CD14-positive monocyte (primary cell): ENCODE data around the gene ELFN1. TPM values are rescaled to one million over a fixed set of nuclear protein-coding genes. Genes with fewer than 3 reads are reported as not detected.

Experiments used
- DNase-seq, 3 donors: peaks; one replicate each; pipeline ENCODE4 v3.0.0-alpha.2; 2011 to 2022
- H2AFZ ChIP-seq: 2 replicates; pipeline ENCODE4 v1.6.0; 2012; ENCODE audit warnings: mild to moderate bottlenecking, low read depth, low read length, inconsistent platforms; ENCODE audit not compliant: insufficient read depth, poor library complexity, severe bottlenecking
- H3K27ac ChIP-seq, 2 donors: 1 replicate in 1 of 2; 2 replicates in 1 of 2; pipeline ENCODE4 v1.5.1; 2012 to 2013; ENCODE audit warnings: low read length in 2 of 2, control low read depth in 1 of 2, inconsistent platforms in 1 of 2, low read depth in 1 of 2, mild to moderate bottlenecking in 1 of 2
- H3K27me3 ChIP-seq, 2 donors: one replicate each; pipeline versions ENCODE4 v1.6.0 to v1.6.1; 2011 to 2013; ENCODE audit warnings: low read length in 2 of 2; ENCODE audit not compliant: control insufficient read depth in 2 of 2, insufficient read depth in 2 of 2
- H3K36me3 ChIP-seq, 2 donors: replicated peaks in 1 of 2; 1 replicate in 1 of 2; 2 replicates in 1 of 2; pipeline versions ENCODE4 v1.5.1 to v1.6.1; 2012 to 2013; ENCODE audit warnings: low read length in 2 of 2, control low read depth in 1 of 2, inconsistent platforms in 1 of 2, mild to moderate bottlenecking in 1 of 2; ENCODE audit not compliant: insufficient read depth in 2 of 2, control insufficient read depth in 1 of 2
- H3K4me1 ChIP-seq, 2 donors: 1 replicate in 1 of 2; 2 replicates in 1 of 2; pipeline versions ENCODE4 v1.5.1 to v1.6.1; 2012 to 2013; ENCODE audit warnings: low read length in 2 of 2, control low read depth in 1 of 2, inconsistent platforms in 1 of 2, mild to moderate bottlenecking in 1 of 2, moderate library complexity in 1 of 2; ENCODE audit not compliant: insufficient read depth in 2 of 2, control insufficient read depth in 1 of 2
- H3K4me2 ChIP-seq: replicated peaks from 2 replicates; pipeline ENCODE3; 2012; ENCODE audit warnings: low read length, moderate library complexity, mild to moderate bottlenecking; ENCODE audit not compliant: poor library complexity, severe bottlenecking; ENCODE audit errors: extremely low read depth
- H3K4me3 ChIP-seq, 3 experiments: fragments of 200-600 bp in 1 of 3; sonication (generic) in 1 of 3; replicated peaks in 1 of 3; 1 replicate in 2 of 3; 2 replicates in 1 of 3; pipeline ENCODE4 v1.5.1; 2011 to 2013; ENCODE audit warnings: low read length in 3 of 3, mild to moderate bottlenecking in 3 of 3, control low read depth in 2 of 3, low read depth in 2 of 3, inconsistent platforms in 1 of 3, moderate library complexity in 1 of 3
- H3K79me2 ChIP-seq: 2 replicates; pipeline ENCODE4 v1.6.0; 2012; ENCODE audit warnings: mild to moderate bottlenecking, control low read depth, inconsistent platforms, low read length, moderate library complexity; ENCODE audit not compliant: insufficient read depth
- H3K9ac ChIP-seq: 2 replicates; pipeline ENCODE4 v1.6.0; 2017; ENCODE audit warnings: low read length, mild to moderate bottlenecking; ENCODE audit not compliant: insufficient read depth, poor library complexity, severe bottlenecking
- H3K9me3 ChIP-seq, 2 donors: replicated peaks in 1 of 2; 1 replicate in 1 of 2; 2 replicates in 1 of 2; pipeline versions ENCODE4 v1.5.1 to v1.6.1; 2012 to 2013; ENCODE audit warnings: low read length in 2 of 2, control low read depth in 1 of 2; ENCODE audit not compliant: control insufficient read depth in 1 of 2, insufficient read depth in 1 of 2
- H4K20me1 ChIP-seq: 2 replicates; pipeline ENCODE4 v1.6.0; 2012; ENCODE audit warnings: mild to moderate bottlenecking, low read length, control low read depth, moderate library complexity; ENCODE audit not compliant: insufficient read depth
- H3K27ac Mint-ChIP-seq, 7 donors: one replicate each; pipeline ENCODE4 v1.8.0; 2020; ENCODE audit warnings: mild to moderate bottlenecking in 7 of 7, mixed read lengths in 7 of 7, moderate library complexity in 6 of 7, inconsistent platforms in 2 of 7
- H3K27me3 Mint-ChIP-seq, 3 donors: one replicate each; pipeline ENCODE4 v1.8.0; 2021 to 2022; ENCODE audit warnings: low read depth in 3 of 3, mild to moderate bottlenecking in 3 of 3, mixed read lengths in 3 of 3, moderate library complexity in 3 of 3, inconsistent platforms in 1 of 3
- H3K36me3 Mint-ChIP-seq, 2 donors: one replicate each; pipeline ENCODE4 v1.8.0; 2020; ENCODE audit warnings: mixed read lengths in 2 of 2, inconsistent platforms in 1 of 2, mild to moderate bottlenecking in 1 of 2
- H3K4me1 Mint-ChIP-seq: one replicate; pipeline ENCODE4 v1.8.0; 2020; ENCODE audit warnings: mild to moderate bottlenecking, mixed read lengths
- H3K4me3 Mint-ChIP-seq, 2 donors: one replicate each; pipeline ENCODE4 v1.8.0; 2020; ENCODE audit warnings: mild to moderate bottlenecking in 2 of 2, mixed read lengths in 2 of 2, moderate library complexity in 1 of 2
- H3K9me3 Mint-ChIP-seq, 7 donors: one replicate each; pipeline ENCODE4 v1.8.0; 2020 to 2022; ENCODE audit warnings: mixed read lengths in 7 of 7, mild to moderate bottlenecking in 6 of 7, moderate library complexity in 6 of 7, inconsistent platforms in 2 of 7
- CTCF ChIP-seq: fragments of 200-600 bp; IDR thresholded peaks from one replicate; pipeline ENCODE4 v1.8.0; 2022; ENCODE audit warnings: antibody characterized with exemption, mild to moderate bottlenecking
- WGBS: methylation state at CpG from one replicate; pipeline ENCODE4 v1.1.5; 2013; ENCODE audit warnings: missing lambda C conversion rate; ENCODE audit not compliant: insufficient coverage; 5-methylcytosine and 5-hydroxymethylcytosine counted together
- intact Hi-C, 2 donors: fragments of 100-400 bp; cut with micrococcal nuclease; formaldehyde crosslinking; loops; one replicate each; pipeline versions ENCODE4 v1.15.0 to v1.15.1; 2023
- polyA plus RNA-seq, 3 donors: library from polyadenylated mRNA; depleted of rRNA in 1 of 3; unstranded in 2 of 3; stranded (reverse) in 1 of 3; fragments of 300-500 nt in 2 of 3; fragments of >200 nt in 1 of 3; fragmentation: Illumina TruSeq in 2 of 3; gene quantifications; 1 replicate in 2 of 3; 2 replicates in 1 of 3; pipeline ENCODE4 v1.2.3, GENCODE V29; 2012 to 2021

The ELFN1 gene
- polyA plus RNA-seq, 3 donors: not detected

GRCh38 chr7:1675673-1676549 lies 5.8 kb downstream of the ELFN1 start:
- no peaks in the 10 kb centered on the region for H4K20me1 ChIP-seq
- H3K4me3 ChIP-seq: no peak overlapping the region
- no peaks in the 10 kb centered on the region for H3K36me3 Mint-ChIP-seq
- no peaks in the 10 kb centered on the region for H3K79me2 ChIP-seq
- no peak overlapping the region for H3K27ac ChIP-seq
- 88% methylated on average over 26 of the region's 30 CpGs for WGBS
- H3K9ac ChIP-seq: no peak overlapping the region
- H3K4me1 Mint-ChIP-seq: no peaks in the 10 kb centered on the region
- intact Hi-C loops: no loop called here
- TF ChIP-seq CTCF: no peak
- H3K27ac Mint-ChIP-seq: no peak overlapping the region
- DNase-seq: no peak
- no peaks in the 10 kb centered on the region for H3K36me3 ChIP-seq
- H3K4me1 ChIP-seq: no peaks in the 10 kb centered on the region
- peaks cover 21 to 35% (median 27%) of the 10 kb centered on the region in 3 donors for H3K27me3 Mint-ChIP-seq
- no peak overlapping the region for H2AFZ ChIP-seq
- H3K27me3 ChIP-seq: peaks cover 0 to 19% of the 10 kb centered on the region in 2 donors
- no peak overlapping the region for H3K4me3 Mint-ChIP-seq
- peaks cover 0 to 2% (median 0%) of the 10 kb centered on the region in 7 donors for H3K9me3 Mint-ChIP-seq
- no peak overlapping the region for H3K4me2 ChIP-seq
- H3K9me3 ChIP-seq: no peaks in the 10 kb centered on the region

- Histone ChIP-seq H4K20me1 (no peaks in the 10 kb centered on the region), H3K27ac (no peak overlapping the region), H3K36me3 (no peaks in the 10 kb centered on the region), H3K9me3 (no peaks in the 10 kb centered on the region), H3K4me1 (no peaks in the 10 kb centered on the region), H3K4me3 (no peak overlapping the region), H3K4me2 (no peak overlapping the region), H2AFZ (no peak overlapping the region), H3K79me2 (no peaks in the 10 kb centered on the region), H3K9ac (no peak overlapping the region), H3K27me3 (peaks cover 0 to 12% of the 10 kb centered on the region in 2 donors)
- no peak for DNase-seq
- Mint-ChIP-seq H3K36me3 (no peaks in the 10 kb centered on the region), H3K4me1 (no peaks in the 10 kb centered on the region), H3K9me3 (peaks cover 0 to 2% (median 0%) of the 10 kb centered on the region in 7 donors), H3K27ac (no peak overlapping the region), H3K4me3 (no peak overlapping the region), H3K27me3 (peaks cover 16 to 30% (median 20%) of the 10 kb centered on the region in 3 donors)
- intact Hi-C loops: no loop called here
- WGBS: 81% methylated on average over 17 of the region's 23 CpGs
- TF ChIP-seq CTCF: no peak
Observed at GRCh38 chr7:1676550-1677078, 6.5 kb downstream of the ELFN1 start.
